ENCODE data around the gene SLC16A2.

Gene SLC16A2

DNA sequence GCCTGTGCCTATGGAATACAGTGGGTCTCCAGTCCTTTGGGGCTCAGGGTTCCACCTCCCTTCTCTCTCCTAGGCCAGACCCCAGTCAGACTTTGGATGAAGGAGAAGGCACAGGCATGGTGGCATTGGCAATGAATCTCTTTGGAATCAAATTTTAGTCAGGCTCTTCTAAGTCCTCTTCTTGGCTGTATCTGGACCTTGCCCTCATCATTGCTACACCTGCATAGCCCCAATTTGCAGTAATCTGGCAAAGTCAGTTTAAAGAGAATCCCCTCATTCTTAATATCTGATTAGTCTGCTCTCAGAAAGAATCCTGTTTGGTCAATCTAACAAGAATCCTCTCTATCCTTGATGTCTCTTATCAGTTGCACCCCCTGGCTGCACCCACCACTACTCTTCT, 77.6 kb downstream of the SLC16A2 start:
- no peaks in the 10 kb centered on the region for H3K9me3 ChIP-seq (ENCODE audit: control insufficient read depth in 5 of 5, low read length in 5 of 5)
- H3K4me1 ChIP-seq (ENCODE audit: control insufficient read depth in 5 of 5, insufficient read depth in 5 of 5, low read length in 5 of 5) = no peaks in the 10 kb centered on the region
- H3K27ac ChIP-seq (ENCODE audit: low read depth, low read length) = no peak overlapping the region
- no peaks in the 10 kb centered on the region for H3K36me3 ChIP-seq (ENCODE audit: control insufficient read depth in 5 of 5, insufficient read depth in 5 of 5, low read length in 5 of 5)
- H3K27me3 ChIP-seq (ENCODE audit: control insufficient read depth in 5 of 5, insufficient read depth in 4 of 5, low read length in 5 of 5) = peaks cover 0 to 10% (median 6%) of the 10 kb centered on the region in 5 donors
- H3K9ac ChIP-seq (ENCODE audit: low read length in 5 of 5) = no peak overlapping the region
- H3K4me3 ChIP-seq (ENCODE audit: low read depth in 1 of 5, low read length in 5 of 5) = no peak overlapping the region

DNA sequence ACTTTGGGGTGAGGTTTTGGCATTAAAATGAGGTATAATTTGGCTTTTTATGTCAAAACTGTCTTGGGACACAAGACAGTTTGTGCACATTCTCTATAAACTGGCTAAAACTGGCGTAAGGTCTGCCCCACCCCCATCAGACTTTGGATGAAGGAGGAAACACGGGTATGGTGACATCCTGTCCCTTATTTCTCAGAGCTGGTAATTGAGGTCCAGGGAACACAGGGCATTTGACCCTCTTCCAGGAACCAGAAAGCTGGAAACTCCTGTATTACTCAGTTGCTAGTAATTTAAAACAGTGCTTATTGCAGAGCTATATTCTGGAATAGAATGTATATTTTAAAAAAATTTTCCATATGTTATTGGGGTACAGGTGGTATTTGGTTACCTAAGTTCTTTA, 78.8 kb downstream of the SLC16A2 start:
- Histone ChIP-seq H3K27ac (ENCODE audit: low read depth, low read length) (no peak overlapping the region), H3K4me1 (ENCODE audit: control insufficient read depth in 5 of 5, insufficient read depth in 5 of 5, low read length in 5 of 5) (no peaks in the 10 kb centered on the region), H3K36me3 (ENCODE audit: control insufficient read depth in 5 of 5, insufficient read depth in 5 of 5, low read length in 5 of 5) (no peaks in the 10 kb centered on the region), H3K9ac (ENCODE audit: low read length in 5 of 5) (no peak overlapping the region), H3K27me3 (ENCODE audit: control insufficient read depth in 5 of 5, insufficient read depth in 4 of 5, low read length in 5 of 5) (peaks cover 0 to 10% (median 4%) of the 10 kb centered on the region in 5 donors), H3K4me3 (ENCODE audit: low read depth in 1 of 5, low read length in 5 of 5) (no peak overlapping the region), H3K9me3 (ENCODE audit: control insufficient read depth in 5 of 5, low read length in 5 of 5) (no peaks in the 10 kb centered on the region)

DNA sequence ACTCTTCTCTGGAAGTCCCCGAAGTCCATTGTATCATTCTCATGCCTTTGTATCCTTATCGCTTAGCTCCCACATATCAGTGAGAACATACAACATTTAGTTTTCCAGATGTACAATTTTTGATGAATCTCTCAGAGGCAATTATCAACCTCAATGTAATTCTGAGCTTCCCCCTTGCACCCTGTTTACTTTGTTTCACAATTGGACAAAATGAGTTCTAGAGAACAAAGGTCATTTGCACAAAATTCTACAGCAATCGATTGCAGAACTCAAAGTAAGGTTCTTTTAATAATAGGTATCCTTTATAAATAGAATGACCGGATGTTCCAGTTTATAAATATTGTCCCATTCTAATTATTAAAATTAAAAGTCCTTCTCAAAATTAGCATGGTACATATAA, 79.3 kb downstream of the SLC16A2 start:
- no peaks in the 10 kb centered on the region for H3K36me3 ChIP-seq (ENCODE audit: control insufficient read depth in 5 of 5, insufficient read depth in 5 of 5, low read length in 5 of 5)
- peaks cover 0 to 13% (median 6%) of the 10 kb centered on the region in 5 donors for H3K27me3 ChIP-seq (ENCODE audit: control insufficient read depth in 5 of 5, insufficient read depth in 4 of 5, low read length in 5 of 5)
- H3K4me1 ChIP-seq (ENCODE audit: control insufficient read depth in 5 of 5, insufficient read depth in 5 of 5, low read length in 5 of 5) = no peaks in the 10 kb centered on the region
- no peak overlapping the region for H3K9ac ChIP-seq (ENCODE audit: low read length in 5 of 5)
- no peak overlapping the region for H3K4me3 ChIP-seq (ENCODE audit: low read depth in 1 of 5, low read length in 5 of 5)
- no peak overlapping the region for H3K27ac ChIP-seq (ENCODE audit: low read depth, low read length)
- no peaks in the 10 kb centered on the region for H3K9me3 ChIP-seq (ENCODE audit: control insufficient read depth in 5 of 5, low read length in 5 of 5)

DNA sequence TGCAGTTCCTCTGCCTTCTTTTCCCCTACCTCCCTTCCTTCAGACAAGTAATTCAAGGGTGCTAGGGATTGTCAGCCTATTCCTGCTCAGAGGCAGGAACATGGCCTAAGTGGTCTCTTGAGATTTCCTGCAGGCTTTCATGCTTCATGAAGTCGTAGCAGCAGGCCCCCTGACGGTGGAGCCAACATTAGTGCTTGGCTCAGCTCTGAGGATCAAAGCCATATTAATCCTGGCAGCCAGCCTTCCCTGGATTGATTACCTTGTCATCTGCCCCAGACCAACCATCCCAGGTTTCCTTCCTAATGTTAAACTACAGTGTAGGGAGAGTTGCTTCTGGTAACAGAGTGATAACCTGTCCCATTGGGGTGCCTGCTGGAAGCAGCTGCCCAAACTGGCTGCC, 84.1 kb downstream of the SLC16A2 start:
- H3K36me3 ChIP-seq (ENCODE audit: control insufficient read depth in 5 of 5, insufficient read depth in 5 of 5, low read length in 5 of 5) = no peaks in the 10 kb centered on the region
- no peak overlapping the region for H3K27ac ChIP-seq (ENCODE audit: low read depth, low read length)
- H3K27me3 ChIP-seq (ENCODE audit: control insufficient read depth in 5 of 5, insufficient read depth in 4 of 5, low read length in 5 of 5) = peaks cover 0 to 10% (median 5%) of the 10 kb centered on the region in 5 donors
- no peak overlapping the region for H3K4me3 ChIP-seq (ENCODE audit: low read depth in 1 of 5, low read length in 5 of 5)
- no peaks in the 10 kb centered on the region for H3K4me1 ChIP-seq (ENCODE audit: control insufficient read depth in 5 of 5, insufficient read depth in 5 of 5, low read length in 5 of 5)
- H3K9ac ChIP-seq (ENCODE audit: low read length in 5 of 5) = no peak overlapping the region
- no peaks in the 10 kb centered on the region for H3K9me3 ChIP-seq (ENCODE audit: control insufficient read depth in 5 of 5, low read length in 5 of 5)

DNA sequence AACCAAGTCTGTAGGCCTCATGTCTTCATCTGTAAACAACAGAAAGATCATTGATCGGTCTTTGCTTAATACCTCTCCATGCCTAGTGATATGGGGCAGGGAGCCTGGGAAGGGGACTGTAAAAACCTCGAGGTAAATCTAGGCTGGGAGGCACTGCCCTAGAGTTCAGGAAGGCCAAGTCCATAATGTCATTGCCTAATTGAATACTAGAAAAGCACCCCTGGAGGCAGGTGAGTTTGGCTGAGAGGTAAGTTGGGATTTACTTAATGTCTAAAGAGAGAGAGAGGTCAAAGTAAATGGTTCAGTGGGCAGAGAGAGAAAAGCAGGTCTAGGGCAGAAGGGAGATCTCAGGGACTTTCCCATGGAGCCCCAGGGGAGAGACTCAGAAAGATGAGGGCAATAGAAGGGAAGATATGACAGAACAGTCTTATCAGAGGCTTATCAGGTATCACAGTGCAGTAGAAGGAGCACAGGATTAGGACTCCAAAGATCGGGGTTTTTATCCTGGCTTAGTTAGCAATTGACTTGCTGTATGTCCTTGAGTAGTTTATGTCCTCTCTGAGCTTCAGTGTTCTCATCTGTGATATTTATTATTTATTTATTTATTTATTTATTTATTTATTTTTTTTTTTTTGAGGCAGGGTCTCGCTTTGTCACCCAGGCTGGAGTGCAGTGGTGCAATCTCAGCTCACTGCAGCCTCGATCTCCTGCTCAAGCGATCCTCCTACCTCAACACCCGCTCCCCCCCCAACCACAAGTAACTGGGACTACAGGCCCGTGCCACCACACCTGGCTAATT, 85.2 kb downstream of the SLC16A2 start:
- Histone ChIP-seq H3K27ac (ENCODE audit: low read depth, low read length) (no peak overlapping the region), H3K36me3 (ENCODE audit: control insufficient read depth in 5 of 5, insufficient read depth in 5 of 5, low read length in 5 of 5) (no peaks in the 10 kb centered on the region), H3K4me3 (ENCODE audit: low read depth in 1 of 5, low read length in 5 of 5) (no peak overlapping the region), H3K9me3 (ENCODE audit: control insufficient read depth in 5 of 5, low read length in 5 of 5) (no peaks in the 10 kb centered on the region), H3K27me3 (ENCODE audit: control insufficient read depth in 5 of 5, insufficient read depth in 4 of 5, low read length in 5 of 5) (peaks cover 0 to 10% (median 3%) of the 10 kb centered on the region in 5 donors), H3K4me1 (ENCODE audit: control insufficient read depth in 5 of 5, insufficient read depth in 5 of 5, low read length in 5 of 5) (no peaks in the 10 kb centered on the region), H3K9ac (ENCODE audit: low read length in 5 of 5) (no peak overlapping the region)

DNA sequence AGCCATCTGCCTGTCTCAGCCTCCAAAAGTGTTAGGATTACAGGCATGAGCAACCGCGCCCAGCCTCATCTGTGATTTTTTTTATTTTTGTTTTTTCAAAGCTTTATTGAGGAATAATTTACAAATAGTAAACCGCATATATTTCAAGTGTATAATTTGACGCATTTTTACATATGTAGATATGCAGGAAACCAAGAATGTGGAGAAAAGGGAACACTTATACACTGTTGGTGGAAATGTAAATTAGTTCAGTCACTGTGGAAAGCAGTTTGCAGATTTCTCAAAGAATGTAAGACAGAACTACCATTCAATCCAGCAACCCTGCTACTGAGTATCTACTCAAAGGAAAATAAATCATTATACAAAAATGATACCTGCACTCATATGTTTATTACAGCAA, 85.9 kb downstream of the SLC16A2 start:
- no peaks in the 10 kb centered on the region for H3K36me3 ChIP-seq (ENCODE audit: control insufficient read depth in 5 of 5, insufficient read depth in 5 of 5, low read length in 5 of 5)
- no peak overlapping the region for H3K9ac ChIP-seq (ENCODE audit: low read length in 5 of 5)
- H3K9me3 ChIP-seq (ENCODE audit: control insufficient read depth in 5 of 5, low read length in 5 of 5) = no peaks in the 10 kb centered on the region
- H3K27ac ChIP-seq (ENCODE audit: low read depth, low read length) = no peak overlapping the region
- no peak overlapping the region for H3K4me3 ChIP-seq (ENCODE audit: low read depth in 1 of 5, low read length in 5 of 5)
- H3K4me1 ChIP-seq (ENCODE audit: control insufficient read depth in 5 of 5, insufficient read depth in 5 of 5, low read length in 5 of 5) = no peaks in the 10 kb centered on the region
- peaks cover 0 to 10% (median 3%) of the 10 kb centered on the region in 5 donors for H3K27me3 ChIP-seq (ENCODE audit: control insufficient read depth in 5 of 5, insufficient read depth in 4 of 5, low read length in 5 of 5)

DNA sequence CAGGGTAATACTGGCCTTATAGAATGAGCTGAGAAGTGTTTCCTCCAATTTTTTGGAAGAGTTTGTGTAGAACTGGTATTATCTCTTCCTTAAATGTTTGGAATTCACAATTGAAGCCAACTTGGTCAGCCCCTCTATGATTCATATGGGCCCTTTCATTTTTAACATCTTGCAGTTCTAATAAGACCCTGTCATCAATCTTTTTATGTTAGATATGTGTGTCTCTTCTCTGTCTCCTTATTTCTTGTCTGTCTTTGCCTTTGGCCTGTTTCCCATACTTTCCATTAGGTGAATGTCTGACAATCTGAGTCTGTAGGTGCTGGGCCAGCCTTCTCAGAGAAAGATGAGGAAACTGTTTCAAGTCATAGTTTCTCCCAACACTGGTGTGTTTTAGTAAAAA, 88.7 kb downstream of the SLC16A2 start:
- Histone ChIP-seq H3K4me3 (ENCODE audit: low read depth in 1 of 5, low read length in 5 of 5) (no peak overlapping the region), H3K9me3 (ENCODE audit: control insufficient read depth in 5 of 5, low read length in 5 of 5) (no peaks in the 10 kb centered on the region), H3K36me3 (ENCODE audit: control insufficient read depth in 5 of 5, insufficient read depth in 5 of 5, low read length in 5 of 5) (no peaks in the 10 kb centered on the region), H3K27ac (ENCODE audit: low read depth, low read length) (no peak overlapping the region), H3K4me1 (ENCODE audit: control insufficient read depth in 5 of 5, insufficient read depth in 5 of 5, low read length in 5 of 5) (peaks cover 0 to 5% (median 0%) of the 10 kb centered on the region in 5 donors), H3K9ac (ENCODE audit: low read length in 5 of 5) (no peak overlapping the region), H3K27me3 (ENCODE audit: control insufficient read depth in 5 of 5, insufficient read depth in 4 of 5, low read length in 5 of 5) (peaks cover 0 to 15% (median 2%) of the 10 kb centered on the region in 5 donors)

DNA sequence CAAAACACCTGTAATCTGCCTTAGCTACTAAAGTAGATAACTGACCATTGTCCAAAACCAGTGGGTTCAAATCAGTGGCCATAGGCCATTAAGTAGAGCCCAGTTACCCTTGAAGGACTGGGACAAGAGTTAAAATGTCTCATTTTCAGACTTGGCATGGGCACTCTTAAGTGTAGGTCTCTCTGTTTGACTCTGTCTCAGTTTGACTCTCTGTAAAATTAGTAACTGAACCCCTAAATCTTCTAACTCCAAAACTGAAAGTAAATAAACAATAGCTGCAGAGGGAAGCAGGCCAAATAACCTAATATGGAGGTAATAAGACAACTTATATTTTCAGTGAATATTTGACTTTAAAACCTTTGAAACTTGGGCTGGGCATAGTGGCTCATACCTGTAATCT, 89.1 kb downstream of the SLC16A2 start:
- Histone ChIP-seq H3K36me3 (ENCODE audit: control insufficient read depth in 5 of 5, insufficient read depth in 5 of 5, low read length in 5 of 5) (no peaks in the 10 kb centered on the region), H3K9me3 (ENCODE audit: control insufficient read depth in 5 of 5, low read length in 5 of 5) (no peaks in the 10 kb centered on the region), H3K4me1 (ENCODE audit: control insufficient read depth in 5 of 5, insufficient read depth in 5 of 5, low read length in 5 of 5) (peaks cover 0 to 5% (median 0%) of the 10 kb centered on the region in 5 donors), H3K27me3 (ENCODE audit: control insufficient read depth in 5 of 5, insufficient read depth in 4 of 5, low read length in 5 of 5) (peaks cover 0 to 15% (median 2%) of the 10 kb centered on the region in 5 donors), H3K4me3 (ENCODE audit: low read depth in 1 of 5, low read length in 5 of 5) (no peak overlapping the region), H3K27ac (ENCODE audit: low read depth, low read length) (no peak overlapping the region), H3K9ac (ENCODE audit: low read length in 5 of 5) (no peak overlapping the region)

DNA sequence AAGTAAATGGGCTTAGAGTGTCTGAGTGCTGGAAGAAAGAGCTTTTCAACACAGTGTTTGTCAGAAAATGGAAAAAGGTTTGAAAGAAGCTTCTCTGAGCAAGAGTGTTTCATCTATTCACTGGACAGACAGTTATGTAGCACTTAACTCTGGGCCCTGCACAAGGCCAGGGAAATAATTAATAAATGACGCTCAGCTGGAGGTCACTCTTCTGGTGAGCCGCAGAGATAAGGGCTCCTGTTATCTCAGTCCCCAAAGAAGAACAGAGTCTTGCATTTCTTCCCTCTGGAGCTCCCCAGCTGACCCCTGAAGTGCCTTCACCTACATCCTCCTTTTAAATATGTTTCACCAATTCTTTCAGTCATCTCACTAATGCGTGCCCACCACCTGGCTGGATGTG, 90.4 kb downstream of the SLC16A2 start:
- H3K9ac ChIP-seq (ENCODE audit: low read length in 5 of 5) = no peak overlapping the region
- H3K4me1 ChIP-seq (ENCODE audit: control insufficient read depth in 5 of 5, insufficient read depth in 5 of 5, low read length in 5 of 5) = peaks cover 0 to 5% (median 0%) of the 10 kb centered on the region in 5 donors
- peaks cover 0 to 11% (median 2%) of the 10 kb centered on the region in 5 donors for H3K27me3 ChIP-seq (ENCODE audit: control insufficient read depth in 5 of 5, insufficient read depth in 4 of 5, low read length in 5 of 5)
- no peaks in the 10 kb centered on the region for H3K36me3 ChIP-seq (ENCODE audit: control insufficient read depth in 5 of 5, insufficient read depth in 5 of 5, low read length in 5 of 5)
- no peak overlapping the region for H3K27ac ChIP-seq (ENCODE audit: low read depth, low read length)
- no peaks in the 10 kb centered on the region for H3K9me3 ChIP-seq (ENCODE audit: control insufficient read depth in 5 of 5, low read length in 5 of 5)
- no peak overlapping the region for H3K4me3 ChIP-seq (ENCODE audit: low read depth in 1 of 5, low read length in 5 of 5)

DNA sequence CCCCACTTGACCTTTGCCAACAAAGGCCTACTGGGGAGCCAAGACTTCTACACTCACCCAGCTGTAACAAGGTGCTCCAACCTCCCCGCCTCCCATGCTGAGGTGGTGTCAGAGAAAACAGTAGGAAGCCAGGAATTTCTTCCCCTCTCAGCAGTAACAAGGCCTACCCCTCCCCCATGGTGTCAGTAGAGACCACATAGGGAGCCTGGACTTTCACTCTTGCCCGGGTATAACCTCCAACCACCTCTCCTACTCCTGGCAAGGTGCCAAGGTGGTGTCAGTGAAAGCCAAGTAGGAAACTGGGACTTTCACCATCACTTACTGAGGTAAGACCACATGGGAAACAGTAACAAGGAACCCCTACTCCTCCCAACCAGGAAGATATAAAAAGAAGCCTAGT, 93.1 kb downstream of the SLC16A2 start:
- no peaks in the 10 kb centered on the region for H3K36me3 ChIP-seq (ENCODE audit: control insufficient read depth in 5 of 5, insufficient read depth in 5 of 5, low read length in 5 of 5)
- no peak overlapping the region for H3K27ac ChIP-seq (ENCODE audit: low read depth, low read length)
- H3K27me3 ChIP-seq (ENCODE audit: control insufficient read depth in 5 of 5, insufficient read depth in 4 of 5, low read length in 5 of 5) = peaks cover 0 to 11% (median 2%) of the 10 kb centered on the region in 5 donors
- H3K4me3 ChIP-seq (ENCODE audit: low read depth in 1 of 5, low read length in 5 of 5) = no peak overlapping the region
- peaks cover 0 to 5% (median 0%) of the 10 kb centered on the region in 5 donors for H3K4me1 ChIP-seq (ENCODE audit: control insufficient read depth in 5 of 5, insufficient read depth in 5 of 5, low read length in 5 of 5)
- H3K9me3 ChIP-seq (ENCODE audit: control insufficient read depth in 5 of 5, low read length in 5 of 5) = peaks cover 0 to 2% (median 0%) of the 10 kb centered on the region in 5 donors
- no peak overlapping the region for H3K9ac ChIP-seq (ENCODE audit: low read length in 5 of 5)

Data from subcutaneous abdominal adipose tissue (tissue), 5 donors.